Left hindlimb (tissue), 1 donor: ENCODE results near the gene PGRMC1.
A peak's percentile ranks its signal among the peaks of the same experiment; 100 is the strongest.
"Not testable (repeated sequence)": the region's sequence is repeated elsewhere in the genome, so short reads cannot be mapped to it uniquely, and the experiment has no call there.

Experiments
- DNase-seq: peaks from one replicate; pipeline ENCODE4 v3.0.0-alpha.2; 2018

PGRMC1 gene

DNA sequence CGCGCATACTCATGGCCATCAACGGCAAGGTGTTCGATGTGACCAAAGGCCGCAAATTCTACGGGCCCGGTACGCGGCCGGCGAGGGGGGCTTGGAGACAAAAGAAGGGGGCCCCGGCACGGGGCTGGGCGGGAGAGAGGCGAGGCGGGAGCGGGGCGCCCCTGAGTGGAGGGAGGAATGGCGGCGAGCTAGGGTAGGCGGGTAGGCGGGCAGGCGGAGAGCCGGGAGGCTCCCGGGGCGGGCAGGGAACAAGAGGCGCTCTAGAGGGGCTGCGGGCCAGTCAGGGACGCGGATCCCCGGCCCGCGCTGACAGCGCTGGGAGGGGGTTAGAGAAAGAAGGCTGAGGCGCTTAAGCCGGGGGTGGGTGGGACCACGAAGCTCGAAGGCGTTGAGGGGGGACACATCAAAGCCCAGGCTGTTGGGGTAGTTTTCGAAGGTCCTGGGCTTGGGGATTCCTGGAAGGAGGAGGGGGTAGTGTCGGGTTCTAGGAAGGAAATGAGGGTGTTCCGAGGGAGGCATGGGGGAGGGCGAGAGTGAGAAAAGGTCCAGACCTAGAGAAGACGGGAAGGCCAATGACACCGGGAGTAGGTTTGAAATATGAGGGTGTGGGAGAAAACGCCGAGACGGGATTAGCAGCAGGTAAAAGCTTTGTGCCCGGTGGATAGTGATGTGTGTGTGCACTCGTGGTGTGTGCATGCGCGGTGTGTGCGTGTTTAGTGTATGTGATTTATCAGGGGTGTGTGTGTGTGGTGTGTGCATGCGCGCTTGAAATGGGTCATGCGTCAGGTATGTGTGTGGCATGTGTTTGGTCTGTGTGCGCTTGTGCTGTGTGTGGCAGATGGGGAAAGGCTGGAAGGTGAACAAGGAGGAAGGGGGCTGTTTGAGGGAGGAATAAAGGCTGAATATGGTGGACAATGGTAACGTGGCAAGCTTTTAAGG is 807 bp downstream of the PGRMC1 start:
- peak; percentile 47 for DNase-seq

- no peak for DNase-seq
These were observed 1.5 kb downstream of the PGRMC1 start for GRCh38 chrX:119237562-119237942.

GRCh38 chrX:119238557-119238956 is 2.5 kb downstream of the PGRMC1 start:
- no peak for DNase-seq

GRCh38 chrX:119240356-119240755 is 4.3 kb downstream of the PGRMC1 start:
- no peak for DNase-seq

GRCh38 chrX:119247702-119248101 is 11.6 kb downstream of the PGRMC1 start:
- DNase-seq = no peak

GRCh38 chrX:119249891-119250290 is 13.8 kb downstream of the PGRMC1 start:
- no peak for DNase-seq

GRCh38 chrX:119251386-119251785 is 15.3 kb downstream of the PGRMC1 start:
- no peak for DNase-seq

- DNase-seq = no peak
These were observed 16.6 kb downstream of the PGRMC1 start for GRCh38 chrX:119252716-119253115.

- DNase-seq = no peak
These were observed 30.4 kb downstream of the PGRMC1 start for GRCh38 chrX:119266364-119266995.

DNA sequence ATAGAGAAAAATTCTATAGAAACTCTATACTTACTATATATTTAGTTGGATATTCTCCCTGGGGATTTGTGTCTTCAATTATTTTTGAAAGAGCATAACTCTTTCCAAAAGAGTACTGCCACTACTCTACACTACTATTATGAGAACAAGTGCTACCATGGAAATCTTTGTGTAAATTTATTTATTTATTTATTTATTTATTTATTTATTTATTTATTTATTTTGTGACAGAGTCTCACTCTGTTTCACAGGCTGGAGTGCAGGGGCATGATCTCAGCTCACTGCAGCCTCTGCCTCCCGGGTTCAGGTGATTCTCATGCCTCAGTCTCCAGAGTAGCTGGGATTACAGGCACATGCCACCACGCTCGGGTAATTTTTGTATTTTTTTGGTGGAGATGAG is 31.0 kb downstream of the PGRMC1 start:
- DNase-seq = not testable (repeated sequence)

DNA sequence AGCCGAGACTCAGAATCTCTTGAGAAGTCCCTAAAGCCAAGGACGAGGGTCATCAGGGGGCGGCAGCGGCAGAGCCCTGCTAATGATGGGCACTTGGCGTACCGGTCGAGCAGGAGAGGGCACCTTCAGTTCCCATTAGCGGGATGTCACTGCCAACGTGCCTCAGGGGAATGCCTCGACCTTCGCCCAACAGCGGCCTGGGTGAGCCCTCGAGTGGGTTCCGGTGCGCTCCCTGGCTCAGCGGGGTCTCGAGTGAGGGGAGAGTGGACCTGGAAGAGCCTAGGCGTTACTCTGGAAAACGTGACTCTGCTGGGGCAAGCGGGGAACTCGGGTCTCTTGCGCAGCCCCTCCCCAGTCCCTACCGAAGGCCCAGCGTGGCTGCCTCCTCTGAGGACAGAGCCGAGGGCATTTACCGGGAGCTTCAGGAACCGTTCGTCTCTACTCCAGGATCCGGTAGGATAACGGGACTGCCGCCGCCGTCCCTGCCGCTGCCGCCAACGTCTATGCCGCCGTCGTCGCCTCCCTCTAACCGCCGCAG is 36.9 kb downstream of the PGRMC1 start:
- DNase-seq = no peak

GRCh38 chrX:119273420-119274192 is 37.5 kb downstream of the PGRMC1 start:
- peak; percentile 42 for DNase-seq

DNA sequence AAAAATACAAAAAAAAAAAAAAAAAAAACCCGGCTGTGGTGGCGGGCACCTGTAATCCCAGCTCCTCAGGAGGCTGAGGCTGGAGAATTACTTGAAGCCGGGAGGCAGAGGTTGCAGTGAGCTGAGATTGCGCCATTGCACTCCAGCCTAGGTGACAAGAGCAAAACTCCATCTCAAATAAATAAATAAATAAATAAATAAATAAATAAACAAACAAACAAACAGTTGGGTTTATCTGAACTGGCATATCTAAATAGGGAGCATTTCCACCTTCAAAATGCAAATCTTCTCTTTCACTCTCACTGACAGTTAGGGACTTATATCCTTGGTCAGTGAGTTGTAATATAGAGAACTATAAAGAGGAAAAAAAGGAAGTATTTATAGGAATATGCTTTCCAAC is 46.3 kb downstream of the PGRMC1 start:
- DNase-seq = not testable (repeated sequence)

- DNase-seq = no peak
These were observed 52.9 kb downstream of the PGRMC1 start for GRCh38 chrX:119288890-119289393.

DNA sequence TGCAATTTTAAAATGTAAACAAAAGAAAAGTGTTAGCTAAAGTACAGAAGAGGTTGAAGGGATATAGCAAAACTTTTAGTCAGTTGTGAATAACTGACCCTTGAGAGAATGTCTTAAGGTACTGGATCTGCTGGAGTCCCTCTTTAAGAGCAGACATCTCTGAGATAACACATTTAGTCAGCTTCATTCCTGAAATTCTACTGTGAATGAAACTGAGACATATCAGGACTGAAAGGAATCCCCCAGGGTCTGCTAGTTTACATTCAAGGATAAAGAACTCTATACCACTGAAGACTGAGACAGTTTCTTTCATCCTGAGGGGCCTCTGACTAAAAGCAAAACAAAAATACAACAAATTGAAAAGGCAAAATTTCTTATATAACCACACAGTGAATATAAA is 54.4 kb downstream of the PGRMC1 start:
- DNase-seq = no peak

GRCh38 chrX:119291246-119291645 is 55.2 kb downstream of the PGRMC1 start:
- not testable (repeated sequence) for DNase-seq

DNA sequence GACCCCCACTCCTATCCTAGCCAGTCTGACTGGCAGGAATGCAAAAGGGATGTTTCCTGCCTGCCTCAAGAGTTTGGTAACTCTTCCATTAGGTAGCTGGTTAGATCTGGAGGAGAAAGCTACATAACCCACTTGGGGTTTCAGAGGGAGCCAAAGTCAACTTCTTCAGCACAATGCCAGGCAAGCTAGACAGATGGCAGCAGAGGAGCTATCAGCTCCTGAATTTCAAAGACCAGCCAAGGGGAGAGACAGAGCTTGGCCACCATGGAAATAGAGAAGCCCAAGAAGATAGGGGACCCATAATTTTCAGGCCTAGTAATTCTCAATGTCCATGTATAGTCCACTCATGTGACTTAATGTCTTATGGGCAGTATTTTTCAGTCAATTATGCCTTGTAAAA is 56.4 kb downstream of the PGRMC1 start:
- DNase-seq = no peak
